ENCODE data around the gene CTNNA3.

CTNNA3 gene

GRCh38 chr10:67327626-67328535 lies 368.1 kb downstream of the CTNNA3 start:
- no peak for DNase-seq (ENCODE audit: low spot score)

GRCh38 chr10:67319976-67320375 lies 376.0 kb downstream of the CTNNA3 start:
- no peak for DNase-seq (ENCODE audit: low spot score)

- DNase-seq (ENCODE audit: low spot score) = no peak
Observed at GRCh38 chr10:67308912-67309311, 387.1 kb downstream of the CTNNA3 start.

GRCh38 chr10:67306588-67307205 lies 389.3 kb downstream of the CTNNA3 start:
- no peak for DNase-seq (ENCODE audit: low spot score)

GRCh38 chr10:67302701-67303100 lies 393.3 kb downstream of the CTNNA3 start:
- DNase-seq (ENCODE audit: low spot score) = no peak

- no peak for DNase-seq (ENCODE audit: low spot score)
Observed at GRCh38 chr10:67299761-67300160, 396.2 kb downstream of the CTNNA3 start.

- no peak for DNase-seq (ENCODE audit: low spot score)
Observed at GRCh38 chr10:67297637-67298181, 398.3 kb downstream of the CTNNA3 start.

- no peak for DNase-seq (ENCODE audit: low spot score)
Observed at GRCh38 chr10:67296926-67297325, 399.1 kb downstream of the CTNNA3 start.

- no peak for DNase-seq (ENCODE audit: low spot score)
Observed at GRCh38 chr10:67288688-67289410, 407.1 kb downstream of the CTNNA3 start.

GRCh38 chr10:67284589-67284988 lies 411.4 kb downstream of the CTNNA3 start:
- DNase-seq (ENCODE audit: low spot score) = no peak

GRCh38 chr10:67282871-67283270 lies 413.1 kb downstream of the CTNNA3 start:
- DNase-seq (ENCODE audit: low spot score) = no peak

- no peak for DNase-seq (ENCODE audit: low spot score)
Observed at GRCh38 chr10:67280405-67280804, 415.6 kb downstream of the CTNNA3 start.

- DNase-seq (ENCODE audit: low spot score) = no peak
Observed at GRCh38 chr10:67277402-67277801, 418.6 kb downstream of the CTNNA3 start.

- no peak for DNase-seq (ENCODE audit: low spot score)
Observed at GRCh38 chr10:67269828-67270227, 426.2 kb downstream of the CTNNA3 start.

GRCh38 chr10:67268146-67268545 lies 427.8 kb downstream of the CTNNA3 start:
- no peak for DNase-seq (ENCODE audit: low spot score)

- no peak for DNase-seq (ENCODE audit: low spot score)
Observed at GRCh38 chr10:67262675-67263074, 433.3 kb downstream of the CTNNA3 start.

GRCh38 chr10:67261300-67261797 lies 434.6 kb downstream of the CTNNA3 start:
- no peak for DNase-seq (ENCODE audit: low spot score)

- no peak for DNase-seq (ENCODE audit: low spot score)
Observed at GRCh38 chr10:67259319-67259929, 436.6 kb downstream of the CTNNA3 start.

GRCh38 chr10:67257427-67258144 lies 438.4 kb downstream of the CTNNA3 start:
- no peak for DNase-seq (ENCODE audit: low spot score)

GRCh38 chr10:67257018-67257417 lies 439.0 kb downstream of the CTNNA3 start:
- no peak for DNase-seq (ENCODE audit: low spot score)

- DNase-seq (ENCODE audit: low spot score) = no peak
Observed at GRCh38 chr10:67250686-67251085, 445.3 kb downstream of the CTNNA3 start.
